Stimulated activated CD4-positive, alpha-beta T cell treated with anti-CD3 and anti-CD28 coated beads, TNF-alpha, amount 100 ng/mL, for 1 hour (primary cell): ENCODE data around the gene ATXN7L1.
A peak's percentile ranks its signal among the peaks of the same experiment; 100 is the strongest.
"Not testable (repeated sequence)": the region's sequence is repeated elsewhere in the genome, so short reads cannot be mapped to it uniquely, and the experiment has no call there.

Experiments used
- DNase-seq, 3 donors: peaks; one replicate each; pipeline ENCODE4 v3.0.0-alpha.2; 2020; ENCODE audit warnings: low read depth in 3 of 3, low spot score in 1 of 3

The ATXN7L1 gene

DNA sequence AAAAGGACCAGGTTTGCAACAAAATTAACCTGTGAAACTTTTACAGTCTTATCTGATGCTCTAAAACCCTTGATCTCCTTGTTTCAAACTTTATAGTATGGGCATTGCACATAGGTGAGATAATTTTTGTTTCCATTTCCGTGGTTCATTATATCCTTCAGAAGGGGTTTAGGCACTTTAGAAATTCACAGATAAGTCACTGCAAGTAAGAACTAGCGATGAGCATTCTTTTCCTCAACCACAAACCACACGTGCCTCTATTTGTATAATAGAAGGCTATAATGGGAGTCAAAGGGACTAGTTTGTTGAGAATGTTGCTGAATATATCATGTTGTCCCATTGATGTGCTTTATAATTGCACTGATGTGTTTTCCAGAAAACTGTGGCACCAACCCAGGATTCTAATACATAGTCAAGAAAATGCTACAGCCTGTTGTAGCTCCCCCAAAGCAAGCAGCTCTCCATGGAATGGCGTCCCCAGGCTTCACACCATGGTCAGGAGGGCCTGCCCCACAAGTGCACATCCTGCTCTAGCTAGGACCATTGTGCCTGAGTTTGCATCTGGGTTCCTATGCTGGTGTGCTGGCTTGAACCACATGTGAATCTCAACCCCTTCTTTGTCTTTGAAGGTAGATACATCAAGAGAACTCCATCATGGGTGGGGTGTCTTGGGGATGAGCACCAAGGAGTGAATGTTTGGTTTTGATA, 14.0 kb upstream of the ATXN7L1 start:
- DNase-seq, result no peak

GRCh38 chr7:105887569-105888189, 11.3 kb upstream of the ATXN7L1 start:
- DNase-seq, result no peak

DNA sequence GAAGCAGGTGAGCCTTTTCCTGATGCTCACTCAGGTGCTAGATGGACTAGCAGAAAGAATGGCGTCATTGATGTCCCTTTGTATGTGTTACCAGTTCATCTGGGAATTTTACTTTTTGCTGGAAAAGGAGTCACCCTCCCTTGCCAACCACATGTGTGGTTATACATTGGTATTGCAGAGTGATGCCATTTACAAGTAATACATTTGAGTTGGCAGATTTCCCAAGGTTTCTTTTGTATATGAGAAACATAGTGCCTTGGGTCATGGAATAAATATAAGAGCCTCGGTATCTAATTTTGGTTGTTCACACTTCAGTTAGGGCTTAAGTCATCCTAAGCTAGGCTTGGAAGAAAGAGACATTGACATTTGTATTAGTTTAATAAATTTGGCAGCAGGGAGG, 10.4 kb upstream of the ATXN7L1 start:
- DNase-seq, result no peak

DNA sequence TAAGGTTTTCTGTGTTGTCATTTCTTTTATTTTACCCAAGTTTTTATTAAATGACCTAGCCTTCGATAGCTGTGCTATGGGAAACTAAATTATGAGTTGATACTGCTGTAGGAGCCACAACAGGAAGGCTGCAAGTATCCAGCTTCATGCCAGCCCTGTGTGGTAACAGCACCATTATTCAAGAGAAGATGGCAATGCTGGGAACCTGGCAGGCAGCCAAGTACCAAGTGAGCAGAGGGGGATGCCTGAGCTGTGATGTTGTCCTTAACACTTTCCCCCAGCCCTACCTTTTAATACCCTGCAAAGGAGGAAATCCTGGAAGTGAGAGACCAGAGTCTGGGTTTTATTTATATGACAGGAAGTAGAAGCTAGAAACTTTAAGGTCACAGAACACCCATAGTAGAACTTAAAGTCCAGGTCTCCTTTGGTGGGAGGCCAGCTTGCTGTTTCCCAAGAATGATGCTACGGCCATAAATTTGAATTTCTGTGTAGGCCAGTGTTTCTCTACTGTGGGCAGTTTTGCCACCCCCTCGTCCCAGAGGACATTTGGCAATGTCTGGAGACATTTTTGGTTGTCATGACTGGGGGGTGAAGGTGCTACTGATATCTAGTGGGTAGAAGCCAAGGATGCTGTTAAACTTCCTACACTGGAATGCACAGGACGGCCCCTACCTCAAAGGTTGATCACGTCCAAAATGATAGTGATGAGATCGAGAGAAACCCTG, 9.2 kb upstream of the ATXN7L1 start:
- DNase-seq, result no peak

DNA sequence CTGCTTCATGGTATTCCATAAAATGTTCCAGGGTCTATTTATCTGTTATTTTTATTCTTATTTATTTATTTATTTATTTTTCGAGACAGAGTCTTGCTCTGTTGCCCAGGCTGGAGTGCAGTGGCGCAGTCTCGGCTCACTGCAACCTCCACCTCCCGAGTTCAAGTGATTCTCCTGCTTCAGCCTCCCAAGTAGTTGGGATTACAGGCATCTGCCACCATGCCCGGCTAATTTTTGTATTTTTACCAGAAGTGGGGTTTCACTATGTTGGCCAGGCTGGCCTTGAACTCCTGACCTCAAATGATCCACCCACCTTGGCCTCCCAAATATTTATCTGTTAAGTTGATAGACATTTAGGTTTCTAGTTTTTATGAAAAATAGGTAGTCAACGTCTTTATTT, 6.8 kb upstream of the ATXN7L1 start:
- not testable (repeated sequence) for DNase-seq

- no peak for DNase-seq
These were observed 5.0 kb upstream of the ATXN7L1 start for GRCh38 chr7:105881439-105881838.

DNA sequence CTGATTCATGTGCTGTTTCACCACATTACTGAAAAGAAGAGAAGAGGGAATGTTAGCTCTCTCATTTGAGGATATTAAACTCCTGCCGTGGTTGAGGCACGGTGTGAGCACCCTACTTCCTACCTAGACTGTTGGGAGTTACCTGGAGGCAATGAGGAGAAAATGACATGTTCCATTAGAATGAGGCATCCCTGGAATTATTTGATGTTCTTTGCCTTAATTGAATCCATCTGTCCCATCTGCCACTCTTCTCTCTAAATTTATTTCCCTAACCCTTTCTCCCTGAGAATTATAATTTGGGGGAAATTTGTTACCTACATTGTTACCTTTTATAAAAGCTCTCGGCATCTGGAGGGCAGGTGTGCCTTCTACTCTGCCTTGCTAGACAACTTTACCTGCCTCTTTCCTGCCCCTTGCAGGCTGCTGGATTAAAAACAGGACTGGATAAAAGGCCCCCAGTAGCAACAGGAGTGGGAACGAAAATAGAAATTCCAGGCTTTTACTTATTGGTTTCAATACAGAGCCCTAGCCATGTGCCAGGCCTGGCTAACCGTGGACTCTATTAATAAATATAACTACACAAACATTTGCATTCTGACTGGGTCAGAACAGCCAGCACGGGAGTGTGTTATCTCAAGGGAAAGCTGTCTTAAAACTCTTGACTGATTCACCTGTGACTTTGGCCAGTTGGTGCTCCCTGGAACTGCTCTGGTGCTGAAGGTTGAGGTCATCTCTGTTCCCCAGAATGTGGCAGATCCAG, 4.4 kb upstream of the ATXN7L1 start:
- DNase-seq, result no peak

- DNase-seq, result no peak
These were observed 3.4 kb upstream of the ATXN7L1 start for GRCh38 chr7:105879782-105880181.

DNA sequence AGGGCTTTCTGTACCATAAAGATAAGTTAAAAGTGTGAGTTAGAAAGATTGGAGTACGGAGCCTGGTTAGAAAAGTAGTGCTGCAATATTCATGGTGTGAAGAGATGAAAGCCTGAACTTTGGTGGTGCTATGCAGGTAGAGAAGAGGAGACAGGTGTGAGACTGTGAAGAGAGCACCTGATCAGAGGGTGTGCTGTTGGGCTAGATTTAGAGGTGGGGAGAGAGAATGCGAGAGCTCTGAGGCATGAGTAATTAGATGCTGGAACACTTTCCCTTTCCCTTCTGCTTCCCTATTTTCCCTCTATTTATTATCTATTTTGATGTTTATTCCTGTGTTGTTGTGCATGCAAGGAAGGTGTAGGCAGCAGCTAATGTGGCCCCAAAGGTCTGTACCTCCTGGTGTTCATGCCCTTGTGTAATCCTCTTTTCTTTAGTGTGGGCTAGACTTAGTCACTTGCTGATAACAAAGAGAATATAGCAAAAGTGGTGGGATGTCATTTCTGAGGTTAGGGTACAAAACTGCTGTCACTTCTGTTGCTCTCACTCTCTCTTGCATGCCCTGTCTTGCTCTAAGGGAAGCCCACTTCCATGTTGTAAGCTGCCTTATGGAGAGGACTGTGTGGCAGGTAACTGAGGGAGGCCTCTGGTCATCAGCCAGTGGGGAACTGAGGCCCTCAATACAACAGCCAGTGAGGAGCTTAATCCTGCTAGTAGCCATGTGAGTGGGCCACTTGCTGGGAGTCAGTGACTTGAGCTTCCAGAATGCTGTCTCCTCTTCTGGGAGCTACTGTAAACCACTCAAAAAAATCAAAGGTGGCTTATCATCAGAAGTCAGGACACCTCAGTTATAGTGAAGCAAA, 2.6 kb upstream of the ATXN7L1 start:
- no peak for DNase-seq

DNA sequence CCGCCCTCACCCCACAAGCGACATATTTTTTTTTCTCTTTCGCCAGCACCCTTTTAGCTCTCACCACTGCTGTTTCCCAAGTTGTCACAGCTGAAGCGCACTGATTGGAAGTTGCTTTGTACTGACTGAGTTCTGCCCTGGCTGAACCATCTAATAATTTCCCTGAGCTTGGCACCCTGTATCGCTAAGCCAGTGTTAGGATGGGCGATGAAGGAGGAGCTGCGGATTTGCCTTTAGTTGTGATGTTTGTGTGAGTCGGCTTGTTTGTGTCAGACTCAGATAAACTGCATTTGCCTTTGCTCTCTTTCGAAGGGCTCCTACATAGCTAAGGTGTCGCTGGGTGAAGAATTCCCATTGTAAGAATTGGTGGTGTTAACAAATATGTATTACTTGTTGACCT, 1.3 kb upstream of the ATXN7L1 start:
- DNase-seq, result no peak

GRCh38 chr7:105876964-105877601, 684 bp upstream of the ATXN7L1 start:
- DNase-seq, result peak in 1 of 3 donors; percentile 18

- DNase-seq, result no peak
These were observed 894 bp downstream of the ATXN7L1 start for GRCh38 chr7:105875505-105875904.

DNA sequence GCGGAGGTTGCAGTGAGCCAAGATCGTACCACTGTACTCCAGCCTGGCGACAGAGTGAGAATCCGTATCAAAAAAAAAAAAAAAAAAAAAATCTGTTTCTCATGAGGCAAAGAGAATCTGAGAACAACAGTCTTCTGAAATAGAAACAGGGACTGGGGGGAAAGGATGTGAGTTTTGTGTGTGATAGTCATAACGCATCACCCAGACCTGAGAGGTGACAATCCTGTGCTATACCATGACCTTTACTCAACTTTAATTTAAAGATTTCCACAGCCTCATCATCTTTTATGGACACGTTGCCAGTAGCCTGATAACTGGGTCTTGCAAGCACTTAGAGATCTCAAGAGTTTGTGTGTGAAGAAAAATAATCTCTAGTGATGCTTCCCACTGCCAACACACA, 2.3 kb downstream of the ATXN7L1 start:
- DNase-seq, result no peak

GRCh38 chr7:105872491-105872890, 3.9 kb downstream of the ATXN7L1 start:
- no peak for DNase-seq

- no peak for DNase-seq
These were observed 5.3 kb downstream of the ATXN7L1 start for GRCh38 chr7:105871142-105871541.

- no peak for DNase-seq
These were observed 10.1 kb downstream of the ATXN7L1 start for GRCh38 chr7:105866102-105866801.

DNA sequence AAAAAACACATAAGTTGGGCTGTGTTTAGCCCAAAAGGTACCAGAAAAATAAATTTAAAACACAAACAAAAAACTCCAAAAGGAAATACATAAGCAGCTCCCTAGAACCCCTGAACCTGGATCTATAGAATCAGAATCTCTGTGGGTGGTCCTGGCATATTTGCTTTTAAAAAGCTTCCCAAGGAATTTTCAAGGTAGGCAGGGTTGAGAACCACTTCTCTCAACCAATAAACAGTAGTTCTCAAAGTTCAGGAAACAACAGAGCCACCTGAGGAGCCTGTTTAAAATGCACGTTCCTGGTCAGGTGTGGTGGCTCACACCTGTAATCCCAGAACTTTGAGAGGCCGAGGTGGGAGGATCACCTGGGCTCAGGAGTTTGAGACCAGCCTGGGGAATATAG, 12.5 kb downstream of the ATXN7L1 start:
- no peak for DNase-seq

GRCh38 chr7:105862770-105863169, 13.6 kb downstream of the ATXN7L1 start:
- no peak for DNase-seq

- no peak for DNase-seq
These were observed 14.1 kb downstream of the ATXN7L1 start for GRCh38 chr7:105862276-105862675.

DNA sequence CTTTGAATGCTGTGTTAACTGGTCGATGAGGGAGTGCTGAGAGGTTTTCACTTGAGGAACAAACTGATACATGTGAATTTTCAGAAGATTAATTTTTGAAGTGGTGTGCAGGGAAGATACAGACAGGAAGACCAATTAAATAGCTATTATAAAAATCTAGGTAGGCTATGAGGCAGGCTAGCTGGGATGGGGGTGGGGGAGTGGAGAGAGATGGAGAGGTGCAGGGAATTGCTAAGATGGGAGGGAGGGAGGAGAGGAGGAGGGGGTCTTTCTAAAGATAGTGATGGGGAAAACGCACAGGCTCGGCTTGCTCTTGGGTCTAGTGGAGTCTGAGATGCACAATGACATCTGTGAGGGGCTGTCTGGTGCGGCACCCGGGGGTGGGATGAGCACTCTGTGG, 15.2 kb downstream of the ATXN7L1 start:
- DNase-seq, result no peak
